ENCODE data around the gene ETV3. TPM values are rescaled to one million over a fixed set of nuclear protein-coding genes. Genes with fewer than 3 reads are reported as not detected.

Gene ETV3
- total and polyA plus RNA-seq, 2 of the 4 experiments (the other 2 are of a cell fraction) = 6.4 to 14.7 TPM

DNA sequence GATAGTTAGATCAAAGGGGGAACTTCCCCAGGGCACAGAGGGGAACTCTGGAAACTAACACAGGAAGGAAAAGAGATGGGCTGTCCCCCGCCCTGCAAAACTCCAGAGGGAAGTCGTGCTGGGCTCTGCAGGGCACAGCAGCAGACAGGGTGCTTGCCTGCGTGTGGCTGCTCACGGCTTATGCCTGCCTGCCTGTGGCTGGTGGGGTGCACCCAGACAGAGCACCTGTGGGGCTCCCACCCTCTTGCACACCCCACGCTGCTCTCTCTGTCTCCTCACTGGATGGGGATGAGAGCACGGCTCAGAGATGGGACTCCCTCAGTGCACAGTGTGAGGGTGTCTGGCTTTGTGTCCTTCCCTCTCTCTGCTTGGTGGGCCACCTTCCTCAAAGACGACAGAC is 25.1 kb downstream of the ETV3 start:
- WGBS, 2 experiments (ENCODE audit: extremely low coverage in 2 of 2, insufficient read length in 1 of 2) = no CpG with 5 or more reads among the region's 7 CpGs
- Histone ChIP-seq H2AFZ (replicated peaks; ENCODE audit: low read length, poor library complexity) (no peak overlapping the region), H3K4me1 (ENCODE audit: control insufficient read depth, insufficient read depth, low read length) (no peaks in the 10 kb centered on the region), H2AK9ac (replicated peaks; ENCODE audit: low read depth, low read length, poor library complexity) (no peak overlapping the region), H3K4me3 (ENCODE audit: insufficient read depth, low read depth, low read length) (no peak overlapping the region), H3K23ac (ENCODE audit: low read depth, low read length) (no peak overlapping the region), H2BK5ac (ENCODE audit: low read depth, low read length, poor library complexity, severe bottlenecking) (no peak overlapping the region), H3K4me2 (ENCODE audit: low read depth, low read length) (no peak overlapping the region), H3K27ac (ENCODE audit: insufficient read depth, low read length) (no peak overlapping the region), H4K91ac (ENCODE audit: insufficient read depth, low read depth, low read length) (no peak overlapping the region), H2BK15ac (ENCODE audit: low read depth, low read length) (no peak overlapping the region), H4K5ac (ENCODE audit: low read depth, low read length) (no peak overlapping the region), H3K9me1 (ENCODE audit: insufficient read depth, low read length) (0 out of 2 replicates have a peak, but pooled peaks cover 3% of the 10 kb centered on the region), H2AK5ac (ENCODE audit: low read depth, low read length) (no peak overlapping the region), H3K14ac (replicated peaks; ENCODE audit: low read depth, low read length) (no peak overlapping the region), H3K36me3 (ENCODE audit: control insufficient read depth, insufficient read depth, low read length) (no peaks in the 10 kb centered on the region), H2BK120ac (ENCODE audit: low read depth, low read length) (no peak overlapping the region), H3K79me1 (ENCODE audit: low read depth in 1 of 2, low read length in 2 of 2) (no peaks in the 10 kb centered on the region), H3K56ac (ENCODE audit: extremely low read depth, insufficient read depth, low read length) (no peak overlapping the region), H4K8ac (ENCODE audit: low read depth in 2 of 2, low read length in 2 of 2) (no peak overlapping the region), H3K9me3 (ENCODE audit: control insufficient read depth, insufficient read depth, low read length) (no peaks in the 10 kb centered on the region), H3K18ac (ENCODE audit: low read depth, low read length) (no peak overlapping the region), H4K20me1 (ENCODE audit: insufficient read depth, low read length) (no peaks in the 10 kb centered on the region), H3K27me3 (ENCODE audit: control insufficient read depth, insufficient read depth, low read length) (peaks cover 16% of the 10 kb centered on the region), H2BK20ac (ENCODE audit: low read depth, low read length) (no peak overlapping the region), H3K9ac (ENCODE audit: low read depth, low read length) (no peak overlapping the region), H3K4ac (ENCODE audit: low read depth, low read length) (no peak overlapping the region)
- no peak for DNase-seq
- in situ Hi-C loops (cut with MboI; ENCODE audit: low sequenced_read_pairs) = no loop called here
- ChIA-PET POLR2A (ENCODE audit: unreplicated experiment) (no interaction called here), CTCF (no interaction called here)
- no peak for ATAC-seq (ENCODE audit: low read depth)
- dilution Hi-C loops (cut with HindIII; ENCODE audit: low sequenced_read_pairs, unreplicated experiment) = no loop called here
- BruUV-seq (replicated peaks) = no TSS peak
- TF ChIP-seq MXI1 (IDR thresholded peaks at IDR 0.05; ENCODE audit: borderline replicate concordance, low read depth, low read length) (no peak), BHLHE40 (IDR thresholded peaks at IDR 0.05; ENCODE audit: low read depth, low read length) (no peak), MAZ (IDR thresholded peaks at IDR 0.05; ENCODE audit: borderline replicate concordance, low read depth, low read length) (no peak), CEBPB (IDR thresholded peaks at IDR 0.05; ENCODE audit: low read depth, low read length) (no peak), SMC3 (IDR thresholded peaks at IDR 0.05; ENCODE audit: low read depth, low read length) (no peak), RFX5 (IDR thresholded peaks at IDR 0.05; ENCODE audit: low read depth, low read length) (no peak), POLR2A (IDR thresholded peaks at IDR 0.05; ENCODE audit: low read depth, low read length) (no peak), FOS (IDR thresholded peaks at IDR 0.05; ENCODE audit: low read depth, low read length) (no peak), NFE2L2 (IDR thresholded peaks at IDR 0.05; ENCODE audit: low read depth, low read length) (no peak), RAD21 (IDR thresholded peaks at IDR 0.05; ENCODE audit: low read length) (no peak), RCOR1 (IDR thresholded peaks at IDR 0.05; ENCODE audit: insufficient replicate concordance, low read length) (no peak), CHD1 (IDR thresholded peaks at IDR 0.05; ENCODE audit: low read depth, low read length) (no peak)
- TF ChIP-seq, protein P1, sequence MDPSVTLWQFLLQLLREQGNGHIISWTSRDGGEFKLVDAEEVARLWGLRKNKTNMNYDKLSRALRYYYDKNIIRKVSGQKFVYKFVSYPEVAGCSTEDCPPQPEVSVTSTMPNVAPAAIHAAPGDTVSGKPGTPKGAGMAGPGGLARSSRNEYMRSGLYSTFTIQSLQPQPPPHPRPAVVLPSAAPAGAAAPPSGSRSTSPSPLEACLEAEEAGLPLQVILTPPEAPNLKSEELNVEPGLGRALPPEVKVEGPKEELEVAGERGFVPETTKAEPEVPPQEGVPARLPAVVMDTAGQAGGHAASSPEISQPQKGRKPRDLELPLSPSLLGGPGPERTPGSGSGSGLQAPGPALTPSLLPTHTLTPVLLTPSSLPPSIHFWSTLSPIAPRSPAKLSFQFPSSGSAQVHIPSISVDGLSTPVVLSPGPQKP (IDR thresholded peaks at IDR 0.05; ENCODE audit: borderline replicate concordance, low read depth, low read length) = no peak
- TF ChIP-seq, protein P2, sequence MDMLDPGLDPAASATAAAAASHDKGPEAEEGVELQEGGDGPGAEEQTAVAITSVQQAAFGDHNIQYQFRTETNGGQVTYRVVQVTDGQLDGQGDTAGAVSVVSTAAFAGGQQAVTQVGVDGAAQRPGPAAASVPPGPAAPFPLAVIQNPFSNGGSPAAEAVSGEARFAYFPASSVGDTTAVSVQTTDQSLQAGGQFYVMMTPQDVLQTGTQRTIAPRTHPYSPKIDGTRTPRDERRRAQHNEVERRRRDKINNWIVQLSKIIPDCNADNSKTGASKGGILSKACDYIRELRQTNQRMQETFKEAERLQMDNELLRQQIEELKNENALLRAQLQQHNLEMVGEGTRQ (IDR thresholded peaks at IDR 0.05; ENCODE audit: low read depth, low read length) = no peak
- TF ChIP-seq, protein P3, sequence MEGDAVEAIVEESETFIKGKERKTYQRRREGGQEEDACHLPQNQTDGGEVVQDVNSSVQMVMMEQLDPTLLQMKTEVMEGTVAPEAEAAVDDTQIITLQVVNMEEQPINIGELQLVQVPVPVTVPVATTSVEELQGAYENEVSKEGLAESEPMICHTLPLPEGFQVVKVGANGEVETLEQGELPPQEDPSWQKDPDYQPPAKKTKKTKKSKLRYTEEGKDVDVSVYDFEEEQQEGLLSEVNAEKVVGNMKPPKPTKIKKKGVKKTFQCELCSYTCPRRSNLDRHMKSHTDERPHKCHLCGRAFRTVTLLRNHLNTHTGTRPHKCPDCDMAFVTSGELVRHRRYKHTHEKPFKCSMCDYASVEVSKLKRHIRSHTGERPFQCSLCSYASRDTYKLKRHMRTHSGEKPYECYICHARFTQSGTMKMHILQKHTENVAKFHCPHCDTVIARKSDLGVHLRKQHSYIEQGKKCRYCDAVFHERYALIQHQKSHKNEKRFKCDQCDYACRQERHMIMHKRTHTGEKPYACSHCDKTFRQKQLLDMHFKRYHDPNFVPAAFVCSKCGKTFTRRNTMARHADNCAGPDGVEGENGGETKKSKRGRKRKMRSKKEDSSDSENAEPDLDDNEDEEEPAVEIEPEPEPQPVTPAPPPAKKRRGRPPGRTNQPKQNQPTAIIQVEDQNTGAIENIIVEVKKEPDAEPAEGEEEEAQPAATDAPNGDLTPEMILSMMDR (conservative IDR thresholded peaks at IDR 0.05; ENCODE audit: low read depth, low read length) = no peak
- intact Hi-C loops (cut with micrococcal nuclease) = no loop called here
